ENCODE data around the gene ABO. TPM values are rescaled to one million over a fixed set of nuclear protein-coding genes. Genes with fewer than 3 reads are reported as not detected.

The ABO gene
- total RNA-seq, 1 experiment from 2014 or later, result 1.2 TPM

GRCh38 chr9:133238851-133239532, 36.0 kb downstream of the ABO start (continued):
- TF ChIP-seq ZFX (IDR thresholded peaks at IDR 0.05), result no peak
- no peak for TF ChIP-seq ZNF274 (IDR thresholded peaks at IDR 0.05; ENCODE audit: low read depth, low read length)
- 0 out of 2 replicates have a peak, but pooled peaks have one; percentile 20 for TF ChIP-seq SP1 (IDR thresholded peaks at IDR 0.05; ENCODE audit: low read depth)
- TF ChIP-seq CEBPB (IDR thresholded peaks at IDR 0.05; ENCODE audit: low read depth), result no peak
- peak; percentile 70; the same call in 1 of the 2 replicates for TF ChIP-seq CBX3 (IDR thresholded peaks at IDR 0.05; ENCODE audit: low read depth)

- ATAC-seq (peak; percentile 87), DNase-seq (ENCODE audit: low read depth, low spot score) (peak; percentile 67)
- ChIA-PET CTCF (interaction anchor here (0.6 to 2.2 kb wide), 17 partner anchors 9 to 248 kb away, joined by 3 to 31 read pairs (median 4); partner anchors contain the start of genes GTF3C5 and SURF6), RAD21 (ENCODE audit: low non-redundant PET in 1 of 2, low total read pairs in 2 of 2, uncharacterized antibody in 2 of 2, unreplicated experiment in 2 of 2) (interaction anchor here in 1 of 2 experiments (1.1 kb wide), 1 partner anchor 91 kb away, joined by 4 read pairs; no protein-coding TSS in a partner anchor), POLR2A (interaction anchor here (0.7 to 1.5 kb wide), 6 partner anchors 52 to 221 kb away, joined by 3 to 5 read pairs (median 3); partner anchors contain the start of genes CACFD1, MED22 and RPL7A)
- Histone ChIP-seq H3K9me3 (ENCODE audit: control insufficient read depth in 1 of 2, insufficient read depth in 1 of 2, low read depth in 1 of 2, low read length in 2 of 2) (no peaks in the 10 kb centered on the region), H3K36me3 (ENCODE audit: control insufficient read depth in 1 of 2, insufficient read depth in 2 of 2, low read length in 2 of 2) (no peaks in the 10 kb centered on the region), H3K4me3 (replicated peaks in 1 of 2; ENCODE audit: low read depth in 1 of 2, low read length in 2 of 2) (peak overlapping the region; percentile 38 to 57), H2AFZ (ENCODE audit: low read depth, low read length, poor library complexity, severe bottlenecking) (peak overlapping the region; percentile 83), H3K79me2 (ENCODE audit: insufficient read depth, low read length) (no peaks in the 10 kb centered on the region), H3K4me1 (ENCODE audit: control insufficient read depth in 1 of 2, insufficient read depth in 2 of 2, low read length in 2 of 2) (peaks cover 16 to 19% of the 10 kb centered on the region in 2 experiments; a peak in 3 of 4 replicates), H3K4me2 (ENCODE audit: low read length) (peak overlapping the region; percentile 85), H3K27ac (ENCODE audit: low read depth, low read length) (peak overlapping the region; percentile 79), H4K20me1 (ENCODE audit: insufficient read depth) (no peaks in the 10 kb centered on the region), H3K9ac (ENCODE audit: low read length) (peak overlapping the region; percentile 44), H3K9me2 (ENCODE audit: insufficient read depth) (no peaks in the 10 kb centered on the region), H3K27me3 (ENCODE audit: insufficient read depth, low read length) (no peaks in the 10 kb centered on the region)
- intact Hi-C loops (cut with micrococcal nuclease), result loop anchor here (2.0 kb wide), 2 partner anchors 52 to 90 kb away; no protein-coding TSS in a partner anchor
- no TSS peak for BruUV-seq (replicated peaks)
- TF ChIP-seq SP1 (IDR thresholded peaks at IDR 0.05; ENCODE audit: low read depth) (no peak), MAX (IDR thresholded peaks at IDR 0.05) (no peak), FOSL1 (IDR thresholded peaks at IDR 0.05; ENCODE audit: low read depth) (no peak), YY1 (IDR thresholded peaks at IDR 0.05; ENCODE audit: extremely low read depth, insufficient replicate concordance, low read depth, low read length) (no peak), ZBTB33 (IDR thresholded peaks at IDR 0.05; ENCODE audit: extremely low read depth, insufficient replicate concordance, low read length) (no peak), ATF3 (IDR thresholded peaks at IDR 0.05) (no peak), EZH2phosphoT487 (IDR thresholded peaks at IDR 0.05; ENCODE audit: borderline replicate concordance) (no peak), JUND (IDR thresholded peaks at IDR 0.05) (no peak), TCF7L2 (IDR thresholded peaks at IDR 0.05; ENCODE audit: borderline replicate concordance, extremely low read depth, insufficient read depth, insufficient read length) (no peak), POLR2A (IDR thresholded peaks at IDR 0.05; ENCODE audit: borderline replicate concordance, extremely low read depth, insufficient read depth, insufficient read length) (no peak), SIN3A (IDR thresholded peaks at IDR 0.05; ENCODE audit: low read depth) (no peak), ZNF274 (IDR thresholded peaks at IDR 0.05; ENCODE audit: low read depth, low read length) (no peak), CEBPB (IDR thresholded peaks at IDR 0.05; ENCODE audit: low read depth) (no peak), RAD21 (IDR thresholded peaks at IDR 0.05; ENCODE audit: low read depth) (no peak), CTCF (IDR thresholded peaks at IDR 0.05 in 2 of 3, conservative IDR thresholded peaks at IDR 0.05 in 1 of 3; ENCODE audit: borderline replicate concordance in 1 of 3, insufficient read depth in 1 of 3, low read depth in 2 of 3, low read length in 2 of 3) (no peak)
Observed at GRCh38 chr9:133238272-133238850, 36.6 kb downstream of the ABO start.

Data from HCT116 (cell line).